Effector memory CD4-positive, alpha-beta T cell (primary cell): ENCODE data around the gene ZC3H8.

Experiments
- DNase-seq, 3 donors: peaks; one replicate each; pipeline ENCODE4 v3.0.0-alpha.2; 2020
- H3K27ac ChIP-seq: 2 replicates; pipeline ENCODE4 v1.7.0; 2013; ENCODE audit warnings: mild to moderate bottlenecking, low read length, moderate library complexity; ENCODE audit not compliant: insufficient read depth, poor library complexity, severe bottlenecking
- H3K27me3 ChIP-seq: replicated peaks from 2 replicates; pipeline ENCODE4 v1.7.0; 2013; ENCODE audit warnings: mild to moderate bottlenecking, low read length; ENCODE audit not compliant: insufficient read depth, control insufficient read depth, poor library complexity, severe bottlenecking
- H3K36me3 ChIP-seq: 2 replicates; pipeline ENCODE4 v1.7.0; 2013; ENCODE audit warnings: mild to moderate bottlenecking, low read length, moderate library complexity; ENCODE audit not compliant: control insufficient read depth, insufficient read depth
- H3K4me1 ChIP-seq: 2 replicates; pipeline ENCODE4 v1.7.0; 2013; ENCODE audit warnings: low read length, mild to moderate bottlenecking; ENCODE audit not compliant: control insufficient read depth, insufficient read depth, poor library complexity, severe bottlenecking
- H3K4me3 ChIP-seq: 2 replicates; pipeline ENCODE4 v1.7.0; 2013; ENCODE audit warnings: low read length, low read depth, mild to moderate bottlenecking; ENCODE audit not compliant: insufficient read depth, poor library complexity, severe bottlenecking
- H3K9me3 ChIP-seq: 2 replicates; pipeline ENCODE4 v1.7.0; 2013; ENCODE audit warnings: mild to moderate bottlenecking, low read length, moderate library complexity; ENCODE audit not compliant: control insufficient read depth

Gene ZC3H8

DNA sequence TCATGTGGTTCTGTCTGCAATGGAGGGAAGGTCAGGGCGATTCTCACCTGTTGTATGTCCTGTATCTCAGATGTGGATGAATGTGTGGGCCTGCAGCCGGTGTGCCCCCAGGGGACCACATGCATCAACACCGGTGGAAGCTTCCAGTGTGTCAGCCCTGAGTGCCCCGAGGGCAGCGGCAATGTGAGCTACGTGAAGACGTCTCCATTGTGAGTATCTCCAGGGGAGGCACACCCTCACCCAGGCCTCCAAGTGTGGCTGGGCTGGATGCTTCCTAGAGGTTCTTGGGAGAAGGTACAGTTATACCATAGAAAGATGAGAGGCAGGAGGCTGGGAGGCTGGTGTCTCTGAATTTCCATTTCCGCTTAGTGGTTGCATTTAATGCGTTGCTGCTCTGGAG, 69.7 kb downstream of the ZC3H8 start:
- DNase-seq, result no peak
- Histone ChIP-seq H3K4me3 (no peak overlapping the region), H3K9me3 (no peaks in the 10 kb centered on the region), H3K36me3 (peaks cover 8% of the 10 kb centered on the region), H3K4me1 (peaks cover 69% of the 10 kb centered on the region), H3K27me3 (no peaks in the 10 kb centered on the region), H3K27ac (peak overlapping the region; percentile 38)

DNA sequence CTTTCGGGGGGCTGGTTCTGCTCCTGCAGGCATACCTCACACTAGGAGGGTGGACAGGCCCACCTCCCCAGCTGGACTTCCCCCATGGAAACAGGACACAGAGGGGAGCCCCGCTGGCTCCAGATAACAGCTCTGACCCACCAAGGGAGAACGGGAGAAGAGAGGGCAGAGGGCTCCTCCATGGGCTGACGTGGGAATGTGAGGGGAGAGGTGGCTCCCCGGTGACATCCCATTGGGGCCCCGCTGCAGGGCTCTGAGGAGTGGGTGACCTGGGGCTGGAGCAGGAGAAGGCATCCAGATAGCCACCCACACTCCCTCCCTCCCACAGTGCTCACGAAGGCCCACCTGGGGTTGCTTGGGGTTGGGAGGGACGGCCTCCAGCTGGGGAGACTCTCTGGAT, 70.7 kb downstream of the ZC3H8 start:
- DNase-seq, result no peak
- Histone ChIP-seq H3K4me3 (no peak overlapping the region), H3K36me3 (peaks cover 8% of the 10 kb centered on the region), H3K27me3 (no peaks in the 10 kb centered on the region), H3K4me1 (peaks cover 63% of the 10 kb centered on the region), H3K27ac (peak overlapping the region; percentile 92), H3K9me3 (no peaks in the 10 kb centered on the region)

DNA sequence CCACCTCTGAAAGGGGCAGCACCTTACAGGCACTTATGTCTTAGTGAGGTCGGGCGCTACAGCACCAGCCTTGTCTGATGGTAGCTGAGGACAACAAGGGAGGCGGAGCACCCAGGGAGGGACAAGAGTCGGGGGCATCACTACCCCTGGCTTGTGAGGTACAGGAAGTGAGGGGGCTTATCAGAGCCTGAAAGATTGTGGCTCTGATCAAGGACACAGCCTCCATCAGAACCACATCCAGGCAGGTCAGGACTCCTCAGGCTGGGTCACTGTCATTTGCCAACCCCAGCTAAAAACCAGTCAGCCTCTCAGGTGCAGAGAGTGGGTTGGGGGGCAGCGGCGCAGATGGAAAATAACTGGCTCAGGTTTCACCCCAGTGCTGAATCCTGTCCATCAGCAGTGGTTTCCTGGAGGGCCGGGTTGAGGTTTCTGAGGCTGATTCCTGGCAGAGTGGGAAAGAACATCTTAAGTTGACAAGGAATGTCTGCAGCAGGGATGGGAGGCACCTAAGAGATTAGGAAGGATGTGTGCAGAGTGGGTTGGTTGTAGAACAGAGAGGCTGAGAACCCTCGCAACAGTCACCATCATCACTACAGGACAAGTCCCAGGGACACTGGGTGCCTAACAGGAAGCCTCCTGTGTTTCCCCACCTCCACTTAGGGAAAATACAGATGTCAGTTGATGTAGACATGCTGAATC, 71.4 kb downstream of the ZC3H8 start:
- Histone ChIP-seq H3K9me3 (no peaks in the 10 kb centered on the region), H3K4me1 (peaks cover 56% of the 10 kb centered on the region), H3K36me3 (peaks cover 8% of the 10 kb centered on the region), H3K27ac (peak overlapping the region; percentile 92), H3K4me3 (no peak overlapping the region), H3K27me3 (no peaks in the 10 kb centered on the region)
- DNase-seq, result no peak

DNA sequence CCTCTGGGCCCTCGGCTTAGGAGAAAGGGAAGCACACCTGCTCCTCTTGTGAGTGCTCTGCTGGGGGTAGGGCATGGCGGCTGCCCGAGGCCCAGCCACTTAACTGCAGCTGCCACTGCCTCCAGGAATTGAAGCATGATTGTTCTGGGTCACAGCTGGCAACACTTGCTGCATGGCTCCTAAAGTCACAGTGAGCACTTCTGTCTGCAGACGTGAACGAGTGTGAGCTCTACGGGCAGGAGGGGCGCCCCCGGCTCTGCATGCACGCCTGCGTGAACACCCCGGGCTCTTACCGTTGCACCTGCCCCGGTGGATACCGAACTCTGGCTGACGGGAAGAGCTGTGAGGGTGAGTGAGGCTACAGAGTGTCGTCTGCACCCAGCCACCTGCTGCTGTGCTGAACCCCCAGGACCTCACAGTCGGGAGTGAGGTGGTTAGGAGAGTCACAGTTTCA, 72.2 kb downstream of the ZC3H8 start:
- Histone ChIP-seq H3K27ac (peak overlapping the region; percentile 92), H3K4me3 (peak overlapping the region; percentile 59), H3K27me3 (no peaks in the 10 kb centered on the region), H3K4me1 (peaks cover 49% of the 10 kb centered on the region), H3K36me3 (peaks cover 8% of the 10 kb centered on the region), H3K9me3 (no peaks in the 10 kb centered on the region)
- DNase-seq, result peak in 2 of 3 donors; percentile 18 to 57

DNA sequence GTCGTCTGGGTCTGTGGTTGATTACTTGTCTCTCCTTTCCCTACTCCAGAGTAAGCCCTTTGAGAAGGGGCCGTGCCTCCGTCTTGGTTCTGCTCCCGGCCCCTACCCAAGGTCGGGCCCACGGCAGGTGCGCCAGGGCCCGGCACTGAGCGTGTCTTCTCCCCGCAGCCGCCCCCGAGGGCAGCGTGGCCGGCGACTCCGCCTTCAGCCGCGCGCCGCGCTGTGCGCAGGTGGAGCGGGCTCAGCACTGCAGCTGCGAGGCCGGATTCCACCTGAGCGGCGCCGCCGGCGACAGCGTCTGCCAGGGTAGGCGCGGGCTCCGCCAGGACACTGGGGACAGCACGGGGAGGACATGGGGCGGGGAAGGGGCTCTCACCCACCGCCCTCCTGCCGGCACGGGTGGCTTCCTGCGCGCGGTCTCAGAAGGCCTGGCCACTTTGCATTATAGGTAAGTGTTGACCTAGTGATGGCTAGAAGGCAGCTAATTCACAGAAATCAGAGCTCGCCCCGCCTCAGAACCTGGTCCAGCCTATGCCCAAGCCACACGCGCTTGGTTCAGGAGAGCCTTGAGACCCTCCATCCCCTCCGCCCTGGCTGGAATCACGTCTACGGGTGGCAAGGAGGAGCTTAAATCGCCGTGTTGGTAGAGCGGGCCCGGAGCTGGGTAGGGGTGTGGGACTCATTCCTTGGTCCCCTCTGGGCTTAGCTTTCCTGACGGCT, 73.1 kb downstream of the ZC3H8 start:
- Histone ChIP-seq H3K4me1 (peaks cover 41% of the 10 kb centered on the region), H3K4me3 (peak overlapping the region; percentile 59), H3K9me3 (no peaks in the 10 kb centered on the region), H3K27me3 (no peaks in the 10 kb centered on the region), H3K27ac (peak overlapping the region; percentile 92), H3K36me3 (peaks cover 8% of the 10 kb centered on the region)
- peak; percentile 51 to 61 (median 55) for DNase-seq

DNA sequence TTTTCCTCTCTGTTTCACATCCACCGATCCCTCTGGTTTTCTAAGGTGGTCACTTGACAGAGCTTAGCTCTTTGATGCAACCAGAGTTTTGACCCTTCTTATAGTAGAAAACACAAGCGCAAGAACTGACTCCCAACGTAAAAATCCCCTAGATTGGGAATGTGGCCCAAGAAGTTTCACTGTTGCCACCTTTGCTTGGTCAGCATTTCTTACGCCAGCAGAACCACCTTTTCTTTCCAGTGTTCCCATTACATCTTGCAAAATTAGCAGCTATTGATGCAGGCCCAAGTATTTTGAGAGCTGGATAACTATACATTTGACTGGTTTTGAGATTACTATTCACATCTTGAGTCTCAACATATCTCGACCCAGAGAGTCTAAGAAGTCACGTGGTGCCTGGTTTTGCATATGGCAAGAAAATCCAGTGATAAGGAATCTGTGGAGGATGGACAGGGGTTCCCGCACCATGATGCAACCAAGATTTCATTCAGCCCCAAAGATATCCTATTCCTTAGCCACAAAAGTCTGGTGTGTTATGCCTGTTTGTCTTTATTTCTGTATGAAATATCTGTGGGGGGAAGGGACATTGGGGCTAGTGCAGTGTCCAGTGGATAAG, 78.8 kb downstream of the ZC3H8 start:
- H3K27me3 ChIP-seq, result no peaks in the 10 kb centered on the region
- H3K4me3 ChIP-seq, result no peak overlapping the region
- H3K36me3 ChIP-seq, result no peaks in the 10 kb centered on the region
- H3K4me1 ChIP-seq, result peaks cover 8% of the 10 kb centered on the region
- DNase-seq, result no peak
- no peaks in the 10 kb centered on the region for H3K9me3 ChIP-seq
- H3K27ac ChIP-seq, result no peak overlapping the region

DNA sequence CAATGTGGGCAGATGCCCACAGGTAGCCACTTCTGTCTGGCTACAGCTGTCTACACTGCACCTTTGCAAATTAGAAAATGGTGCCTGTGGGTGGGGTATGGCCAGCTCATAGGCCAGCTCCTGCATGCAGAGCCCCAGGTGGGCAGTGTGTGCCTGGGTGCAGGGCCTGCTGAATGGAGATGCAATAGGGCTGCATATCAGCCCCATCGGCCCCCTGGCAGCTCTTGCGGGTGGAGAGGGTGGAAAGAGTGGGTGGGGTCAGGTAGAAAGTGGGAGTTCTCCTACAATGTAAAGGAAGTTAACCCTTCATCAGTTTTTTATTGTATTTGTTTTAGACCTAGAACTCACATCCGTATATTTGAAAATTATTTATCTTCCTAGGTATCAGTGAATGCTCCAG, 79.5 kb downstream of the ZC3H8 start:
- H3K4me1 ChIP-seq, result peaks cover 8% of the 10 kb centered on the region
- DNase-seq, result no peak
- H3K27ac ChIP-seq, result no peak overlapping the region
- no peaks in the 10 kb centered on the region for H3K9me3 ChIP-seq
- H3K36me3 ChIP-seq, result no peaks in the 10 kb centered on the region
- H3K4me3 ChIP-seq, result no peak overlapping the region
- no peaks in the 10 kb centered on the region for H3K27me3 ChIP-seq

DNA sequence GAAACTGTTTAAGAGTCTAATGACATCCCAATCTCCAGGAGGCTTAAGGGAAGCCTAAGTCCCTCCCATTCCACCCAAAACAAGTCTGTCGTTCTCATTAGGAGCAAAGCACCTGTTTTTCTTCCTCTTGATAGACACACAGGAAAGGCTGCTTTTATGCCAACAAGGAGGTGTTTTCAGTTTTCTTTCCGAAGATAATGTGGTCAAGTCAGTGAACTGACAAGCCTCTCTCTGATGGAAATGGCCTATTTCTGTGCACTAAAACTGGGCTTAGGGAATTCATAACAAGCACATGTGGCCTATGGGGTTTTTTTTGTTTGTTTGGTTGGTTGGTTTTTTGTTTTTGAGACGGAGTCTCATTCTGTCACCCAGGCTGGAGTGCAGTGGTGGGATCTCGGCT, 80.5 kb downstream of the ZC3H8 start:
- Histone ChIP-seq H3K27ac (no peak overlapping the region), H3K9me3 (no peaks in the 10 kb centered on the region), H3K4me3 (no peak overlapping the region), H3K36me3 (no peaks in the 10 kb centered on the region), H3K27me3 (no peaks in the 10 kb centered on the region), H3K4me1 (peaks cover 8% of the 10 kb centered on the region)
- no peak for DNase-seq

DNA sequence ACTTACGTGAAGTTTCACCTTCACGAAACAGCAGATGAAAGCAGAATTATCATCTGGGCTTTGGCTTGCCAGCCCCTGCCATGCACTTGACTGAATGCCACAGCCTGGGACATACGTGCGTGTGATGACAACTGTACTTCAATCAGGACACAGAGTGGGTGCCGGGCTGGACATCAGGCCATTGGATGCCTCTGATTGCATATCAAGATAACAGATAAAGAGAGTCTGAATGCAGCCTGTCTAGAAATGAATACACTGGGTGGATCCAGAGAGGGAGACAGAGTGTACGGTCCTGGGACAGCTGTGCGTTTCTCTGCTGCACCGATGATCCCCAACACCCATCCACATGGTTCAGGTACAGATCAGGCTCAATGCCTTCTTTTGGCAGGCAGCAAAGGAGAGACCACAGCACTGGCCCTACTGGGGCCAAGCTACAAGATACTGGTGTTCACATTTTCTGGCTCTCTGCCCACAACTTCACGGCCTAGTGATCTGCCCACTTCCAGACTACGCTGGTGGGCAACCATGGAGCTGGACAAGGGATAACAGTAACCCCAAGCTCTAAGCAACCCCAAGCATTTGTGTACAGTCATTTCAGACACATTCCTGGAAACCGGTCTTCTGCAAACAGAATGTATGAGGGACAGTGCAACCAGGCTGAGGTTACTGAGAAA, 81.1 kb downstream of the ZC3H8 start:
- no peak for DNase-seq
- Histone ChIP-seq H3K9me3 (no peaks in the 10 kb centered on the region), H3K36me3 (no peaks in the 10 kb centered on the region), H3K4me3 (no peak overlapping the region), H3K4me1 (peaks cover 8% of the 10 kb centered on the region), H3K27ac (no peak overlapping the region), H3K27me3 (no peaks in the 10 kb centered on the region)
